B cell (primary cell): ENCODE data around the gene ZNF883. TPM values are rescaled to one million over a fixed set of nuclear protein-coding genes. Genes with fewer than 3 reads are reported as not detected.

Source experiments
- ATAC-seq: fragments of 200-7000 bp; cut with Tn5 transposase; one replicate; pipeline ENCODE4 v1.10.0; 2021; ENCODE audit warnings: low read depth, mild to moderate bottlenecking, moderate number of reproducible peaks, moderate library complexity
- CTCF ChIA-PET: fragments of 350-600 bp; sonication (Branson Sonifier 250); formaldehyde crosslinking; loops from one replicate; lab custom pipeline; 2021; ENCODE audit warnings: antibody characterized with exemption, inconsistent platforms; lab: Charles Lee
- POLR2A ChIA-PET: fragments of 350-600 bp; sonication (Branson Sonifier 250); formaldehyde crosslinking; loops from one replicate; lab custom pipeline; 2021; ENCODE audit warnings: antibody characterized with exemption; lab: Charles Lee
- DNase-seq: peaks from one replicate; pipeline ENCODE4 v3.0.0; 2013
- H2AFZ ChIP-seq: 2 replicates; pipeline ENCODE4 v1.6.1; 2012; ENCODE audit warnings: mild to moderate bottlenecking, low read depth, low read length; ENCODE audit not compliant: insufficient read depth, poor library complexity, severe bottlenecking
- H3K27ac ChIP-seq, 2 donors: 1 replicate in 1 of 2; 2 replicates in 1 of 2; pipeline ENCODE4 v1.5.1; 2012 to 2013; ENCODE audit warnings: low read length in 2 of 2, mild to moderate bottlenecking in 2 of 2, moderate library complexity in 1 of 2
- H3K27me3 ChIP-seq, 4 experiments: fragments of 200-600 bp in 1 of 4; sonication (generic) in 1 of 4; replicated peaks in 1 of 4; 1 replicate in 2 of 4; 2 replicates in 2 of 4; pipeline versions ENCODE4 v1.6.1 to v1.7.0; 2013 to 2016; ENCODE audit warnings: low read length in 3 of 4, mild to moderate bottlenecking in 2 of 4, mixed read lengths in 1 of 4, moderate library complexity in 1 of 4; ENCODE audit not compliant: insufficient read depth in 4 of 4, control insufficient read depth in 3 of 4; ENCODE audit errors: control extremely low read depth in 1 of 4
- H3K36me3 ChIP-seq, 2 experiments: replicated peaks in 1 of 2; 1 replicate in 1 of 2; 2 replicates in 1 of 2; pipeline versions ENCODE4 v1.6.1 to v1.7.1; 2013; ENCODE audit warnings: low read length in 1 of 2; ENCODE audit not compliant: insufficient read depth in 2 of 2, control insufficient read depth in 1 of 2; ENCODE audit errors: control extremely low read depth in 1 of 2, extremely low read depth in 1 of 2
- H3K4me1 ChIP-seq, 2 donors: fragments of 200-600 bp in 1 of 2; sonication (generic) in 1 of 2; 1 replicate in 1 of 2; 2 replicates in 1 of 2; pipeline versions ENCODE4 v1.5.1 to v1.6.1; 2013 to 2017; ENCODE audit warnings: low read length in 2 of 2; ENCODE audit not compliant: control insufficient read depth in 2 of 2, insufficient read depth in 2 of 2
- H3K4me2 ChIP-seq: replicated peaks from 2 replicates; pipeline ENCODE3; 2012; ENCODE audit warnings: mild to moderate bottlenecking, low read depth, low read length; ENCODE audit not compliant: poor library complexity, severe bottlenecking
- H3K4me3 ChIP-seq, 5 experiments: fragments of 200-600 bp in 1 of 5; sonication (generic) in 1 of 5; 1 replicate in 3 of 5; 2 replicates in 2 of 5; pipeline versions ENCODE4 v1.5.1 to v1.7.0; 2011 to 2016; ENCODE audit warnings: low read length in 4 of 5, mild to moderate bottlenecking in 4 of 5, low read depth in 2 of 5, control low read depth in 1 of 5, moderate library complexity in 1 of 5; ENCODE audit not compliant: insufficient read depth in 1 of 5; ENCODE audit errors: control extremely low read depth in 1 of 5, extremely low read depth in 1 of 5
- H3K79me2 ChIP-seq: fragments of 200-600 bp; sonication (generic); one replicate; pipeline ENCODE4 v1.6.0; 2016; ENCODE audit warnings: low read length; ENCODE audit not compliant: control insufficient read depth, insufficient read depth
- H3K9ac ChIP-seq: fragments of 200-600 bp; sonication (generic); 2 replicates; pipeline ENCODE4 v1.6.1; 2017; ENCODE audit warnings: mild to moderate bottlenecking, low read length, moderate library complexity
- H3K9me3 ChIP-seq, 3 donors: one replicate each; pipeline versions ENCODE4 v1.6.1 to v1.7.1; 2013; ENCODE audit warnings: low read length in 2 of 3; ENCODE audit not compliant: control insufficient read depth in 2 of 3, insufficient read depth in 1 of 3; ENCODE audit errors: control extremely low read depth in 1 of 3
- H4K20me1 ChIP-seq: 2 replicates; pipeline ENCODE4 v1.6.0; 2012; ENCODE audit warnings: mild to moderate bottlenecking, low read length; ENCODE audit not compliant: insufficient read depth, control insufficient read depth, poor library complexity, severe bottlenecking
- H3K27ac Mint-ChIP-seq: one replicate; pipeline ENCODE4 v1.8.0; 2021; ENCODE audit warnings: mixed read lengths
- H3K27me3 Mint-ChIP-seq: one replicate; pipeline ENCODE4 v1.8.0; 2021; ENCODE audit warnings: mixed read lengths
- H3K4me1 Mint-ChIP-seq: one replicate; pipeline ENCODE4 v1.8.0; 2021; ENCODE audit warnings: mixed read lengths
- H3K4me3 Mint-ChIP-seq: one replicate; pipeline ENCODE4 v1.8.0; 2021; ENCODE audit warnings: mixed read lengths
- H3K9me3 Mint-ChIP-seq: one replicate; pipeline ENCODE4 v1.8.0; 2022; ENCODE audit warnings: mixed read lengths; ENCODE audit not compliant: insufficient read depth
- CTCF ChIP-seq: fragments of 200-600 bp; IDR thresholded peaks from one replicate; pipeline ENCODE4 v1.8.0; 2022; ENCODE audit warnings: antibody characterized with exemption, mild to moderate bottlenecking
- EZH2 ChIP-seq: IDR thresholded peaks from 2 replicates; pipeline ENCODE4 v1.6.1; 2012; ENCODE audit warnings: borderline replicate concordance, low read depth, mild to moderate bottlenecking, moderate library complexity, low read length; ENCODE audit not compliant: insufficient read depth, poor library complexity, severe bottlenecking
- WGBS: methylation state at CpG from one replicate; pipeline ENCODE4 v1.1.5; 2013; ENCODE audit warnings: missing lambda C conversion rate; ENCODE audit not compliant: insufficient coverage; 5-methylcytosine and 5-hydroxymethylcytosine counted together
- intact Hi-C: fragments of 100-400 bp; cut with micrococcal nuclease; formaldehyde crosslinking; loops from one replicate; pipeline ENCODE4 v1.10.0; 2022
- polyA plus RNA-seq: library from polyadenylated mRNA; depleted of rRNA; stranded (reverse); fragments of >200 nt; gene quantifications from 2 replicates; pipeline ENCODE4 v1.2.3, GENCODE V29; 2012
- total RNA-seq, 2 donors: library from RNA; stranded (reverse); fragments of 120-200 nt in 1 of 2; gene quantifications; 1 replicate in 1 of 2; 2 replicates in 1 of 2; pipeline versions ENCODE4 v1.2.3 to v1.2.4, GENCODE V29; 2013 to 2022

The ZNF883 gene
- total and polyA plus RNA-seq, 2 donors (not counting 1 experiment from before 2014, with no cell fraction given) = 0.54 TPM

GRCh38 chr9:113057193-113057592, 45.2 kb upstream of the ZNF883 start:
- no peak overlapping the region for H3K27ac ChIP-seq
- peaks cover 7 to 53% (median 40%) of the 10 kb centered on the region in 3 donors for H3K9me3 ChIP-seq
- Mint-ChIP-seq H3K27ac (no peak overlapping the region), H3K4me1 (no peaks in the 10 kb centered on the region), H3K27me3 (peaks cover 12% of the 10 kb centered on the region), H3K4me3 (no peak overlapping the region), H3K9me3 (peaks cover 2% of the 10 kb centered on the region)
- no peak for TF ChIP-seq EZH2
- no peak for TF ChIP-seq CTCF
- DNase-seq (no peak), ATAC-seq (no peak)
- H3K4me1 ChIP-seq = peaks cover 3 to 21% of the 10 kb centered on the region in 2 donors
- H3K4me3 ChIP-seq = peak overlapping the region; percentile 65 to 73 (median 68)
- H4K20me1 ChIP-seq = no peaks in the 10 kb centered on the region
- peaks cover 7% of the 10 kb centered on the region for H3K79me2 ChIP-seq
- H3K9ac ChIP-seq = peak overlapping the region; percentile 70
- WGBS = 63% methylated on average over 1 of the region's 5 CpGs
- H3K4me2 ChIP-seq = peak overlapping the region; percentile 61
- ChIA-PET POLR2A (no interaction called here), CTCF (no interaction called here)
- intact Hi-C loops = no loop called here
- H3K36me3 ChIP-seq = no peaks in the 10 kb centered on the region
- peaks cover 0 to 41% (median 10%) of the 10 kb centered on the region in 4 experiments for H3K27me3 ChIP-seq
- peak overlapping the region; percentile 89 for H2AFZ ChIP-seq

- ChIA-PET POLR2A (no interaction called here), CTCF (no interaction called here)
- H3K9ac ChIP-seq = peak within 1 kb of the TSS; percentile 70
- H3K27me3 ChIP-seq = peaks cover 0 to 39% (median 9%) of the 10 kb centered on the region in 4 experiments
- 11% methylated on average over 59 of the region's 62 CpGs for WGBS
- no peak within 1 kb of the TSS for H3K27ac Mint-ChIP-seq
- H3K4me2 ChIP-seq = peak within 1 kb of the TSS; percentile 61
- peak within 1 kb of the TSS; percentile 6 to 15 for H3K27ac ChIP-seq
- ATAC-seq (peak; percentile 93), DNase-seq (peak; percentile 87)
- peaks cover 7% of the 10 kb centered on the region for H3K79me2 ChIP-seq
- intact Hi-C loops = no loop called here
- H2AFZ ChIP-seq = peak within 1 kb of the TSS; percentile 89
- H3K4me1 ChIP-seq = peaks cover 3 to 21% of the 10 kb centered on the region in 2 donors
- peak within 1 kb of the TSS; percentile 65 to 73 (median 68) for H3K4me3 ChIP-seq
- H4K20me1 ChIP-seq = no peaks in the 10 kb centered on the region
- peaks cover 2% of the 10 kb centered on the region for H3K9me3 Mint-ChIP-seq
- H3K9me3 ChIP-seq = peaks cover 7 to 55% (median 40%) of the 10 kb centered on the region in 3 donors
- peaks cover 12% of the 10 kb centered on the region for H3K27me3 Mint-ChIP-seq
- H3K4me3 Mint-ChIP-seq = no peak within 1 kb of the TSS
- H3K36me3 ChIP-seq = no peaks in the 10 kb centered on the region
- H3K4me1 Mint-ChIP-seq = no peaks in the 10 kb centered on the region
- TF ChIP-seq EZH2 = no peak
- no peak for TF ChIP-seq CTCF
Observed at GRCh38 chr9:113056191-113057106, 44.5 kb upstream of the ZNF883 start, which contains the start of gene ZFP37. Gene ZFP37 (minus strand): TSS chr9:113056724. CDS start chr9:113056688, 36 bp downstream.
